Tibial artery (tissue), 4 donors: ENCODE results near the gene NADK.

Experiments used
- DNase-seq, 2 donors: peaks; one replicate each; pipeline ENCODE4 v3.0.0-alpha.2; 2019
- H3K27ac ChIP-seq, 2 donors: fragments of 200-600 bp; sonication (generic) in 1 of 2; 1 replicate in 1 of 2; 2 replicates in 1 of 2; pipeline ENCODE4 v1.5.1; 2018 to 2019; ENCODE audit warnings: mild to moderate bottlenecking in 1 of 2
- H3K27me3 ChIP-seq, 2 donors: fragments of 200-600 bp; sonication (generic) in 1 of 2; one replicate each; pipeline versions ENCODE4 v1.5.1 to v1.6.0; 2016 to 2019
- H3K36me3 ChIP-seq, 3 donors: fragments of 200-600 bp; sonication (generic) in 2 of 3; one replicate each; pipeline ENCODE4 v1.5.1; 2016 to 2019; ENCODE audit warnings: mild to moderate bottlenecking in 2 of 3
- H3K4me1 ChIP-seq, 4 donors: fragments of 200-600 bp; sonication (generic) in 2 of 4; 1 replicate in 3 of 4; 2 replicates in 1 of 4; pipeline ENCODE4 v1.5.1; 2016 to 2019
- H3K4me3 ChIP-seq, 2 donors: fragments of 200-600 bp; sonication (generic) in 1 of 2; 1 replicate in 1 of 2; 2 replicates in 1 of 2; pipeline ENCODE4 v1.5.1; 2018 to 2019; ENCODE audit warnings: mild to moderate bottlenecking in 2 of 2
- H3K9me3 ChIP-seq, 3 donors: fragments of 200-600 bp; sonication (generic) in 1 of 3; one replicate each; pipeline ENCODE4 v1.5.1; 2016 to 2019
- CTCF ChIP-seq, 2 experiments: fragments of 200-600 bp in 1 of 2; fragments of 450-650 bp in 1 of 2; IDR thresholded peaks; one replicate each; pipeline ENCODE4 v1.5.1; 2017 to 2019; ENCODE audit warnings: antibody characterized with exemption in 2 of 2, mild to moderate bottlenecking in 1 of 2, moderate library complexity in 1 of 2
- intact Hi-C: fragments of 100-400 bp; cut with DNase I; formaldehyde crosslinking; loops from one replicate; pipeline ENCODE4 v1.15.0; 2023; ENCODE audit warnings: low total_unique reads

Gene NADK

GRCh38 chr1:1760715-1761114 lies 17.6 kb downstream of the NADK start:
- no peak overlapping the region for H3K4me3 ChIP-seq
- no peak overlapping the region for H3K27ac ChIP-seq
- no peaks in the 10 kb centered on the region for H3K9me3 ChIP-seq
- no peak for DNase-seq
- intact Hi-C loops = no loop called here
- no peaks in the 10 kb centered on the region for H3K27me3 ChIP-seq
- TF ChIP-seq CTCF (IDR thresholded peaks at IDR 0.05) = no peak
- peaks cover 75 to 98% (median 94%) of the 10 kb centered on the region in 3 donors for H3K36me3 ChIP-seq
- H3K4me1 ChIP-seq = peaks cover 0 to 26% (median 0%) of the 10 kb centered on the region in 4 donors

GRCh38 chr1:1760345-1760650 lies 18.0 kb downstream of the NADK start:
- Histone ChIP-seq H3K27ac (no peak overlapping the region), H3K27me3 (no peaks in the 10 kb centered on the region), H3K9me3 (no peaks in the 10 kb centered on the region), H3K4me1 (peaks cover 0 to 26% (median 0%) of the 10 kb centered on the region in 4 donors), H3K36me3 (peaks cover 78 to 98% (median 98%) of the 10 kb centered on the region in 3 donors), H3K4me3 (no peak overlapping the region)
- DNase-seq = no peak
- TF ChIP-seq CTCF (IDR thresholded peaks at IDR 0.05) = no peak
- intact Hi-C loops = no loop called here

GRCh38 chr1:1759456-1760344 lies 18.6 kb downstream of the NADK start:
- H3K36me3 ChIP-seq = peaks cover 80 to 99% (median 98%) of the 10 kb centered on the region in 3 donors
- no peak for TF ChIP-seq CTCF (IDR thresholded peaks at IDR 0.05)
- peaks cover 0 to 26% (median 0%) of the 10 kb centered on the region in 4 donors for H3K4me1 ChIP-seq
- no peak overlapping the region for H3K4me3 ChIP-seq
- H3K9me3 ChIP-seq = no peaks in the 10 kb centered on the region
- no peaks in the 10 kb centered on the region for H3K27me3 ChIP-seq
- DNase-seq = no peak
- no peak overlapping the region for H3K27ac ChIP-seq
- intact Hi-C loops = no loop called here

GRCh38 chr1:1758692-1759455 lies 19.4 kb downstream of the NADK start:
- H3K36me3 ChIP-seq = peaks cover 80 to 99% (median 98%) of the 10 kb centered on the region in 3 donors
- intact Hi-C loops = no loop called here
- H3K9me3 ChIP-seq = no peaks in the 10 kb centered on the region
- no peak for DNase-seq
- H3K27me3 ChIP-seq = no peaks in the 10 kb centered on the region
- no peak overlapping the region for H3K27ac ChIP-seq
- H3K4me3 ChIP-seq = no peak overlapping the region
- H3K4me1 ChIP-seq = peaks cover 0 to 23% (median 0%) of the 10 kb centered on the region in 4 donors
- no peak for TF ChIP-seq CTCF (IDR thresholded peaks at IDR 0.05)

- DNase-seq = no peak
- Histone ChIP-seq H3K4me1 (peaks cover 0 to 23% (median 0%) of the 10 kb centered on the region in 4 donors), H3K36me3 (peaks cover 84 to 99% (median 98%) of the 10 kb centered on the region in 3 donors), H3K4me3 (no peak overlapping the region), H3K27me3 (no peaks in the 10 kb centered on the region), H3K9me3 (no peaks in the 10 kb centered on the region), H3K27ac (no peak overlapping the region)
- intact Hi-C loops = no loop called here
- no peak for TF ChIP-seq CTCF (IDR thresholded peaks at IDR 0.05)
Observed at GRCh38 chr1:1758059-1758621, 20.1 kb downstream of the NADK start.
